Measurements from ENCODE around the gene RNF217.

RNF217 gene

GRCh38 chr6:124949706-124950105 is 12.5 kb upstream of the RNF217 start:
- Mint-ChIP-seq H3K27ac (no peak overlapping the region), H3K27me3 (ENCODE audit: low read depth) (no peaks in the 10 kb centered on the region), H3K9me3 (peaks cover 7% of the 10 kb centered on the region), H3K4me1 (peaks cover 2% of the 10 kb centered on the region), H3K4me3 (no peak overlapping the region), H3K36me3 (ENCODE audit: low read depth) (no peaks in the 10 kb centered on the region)
- TF ChIP-seq, protein P1, sequence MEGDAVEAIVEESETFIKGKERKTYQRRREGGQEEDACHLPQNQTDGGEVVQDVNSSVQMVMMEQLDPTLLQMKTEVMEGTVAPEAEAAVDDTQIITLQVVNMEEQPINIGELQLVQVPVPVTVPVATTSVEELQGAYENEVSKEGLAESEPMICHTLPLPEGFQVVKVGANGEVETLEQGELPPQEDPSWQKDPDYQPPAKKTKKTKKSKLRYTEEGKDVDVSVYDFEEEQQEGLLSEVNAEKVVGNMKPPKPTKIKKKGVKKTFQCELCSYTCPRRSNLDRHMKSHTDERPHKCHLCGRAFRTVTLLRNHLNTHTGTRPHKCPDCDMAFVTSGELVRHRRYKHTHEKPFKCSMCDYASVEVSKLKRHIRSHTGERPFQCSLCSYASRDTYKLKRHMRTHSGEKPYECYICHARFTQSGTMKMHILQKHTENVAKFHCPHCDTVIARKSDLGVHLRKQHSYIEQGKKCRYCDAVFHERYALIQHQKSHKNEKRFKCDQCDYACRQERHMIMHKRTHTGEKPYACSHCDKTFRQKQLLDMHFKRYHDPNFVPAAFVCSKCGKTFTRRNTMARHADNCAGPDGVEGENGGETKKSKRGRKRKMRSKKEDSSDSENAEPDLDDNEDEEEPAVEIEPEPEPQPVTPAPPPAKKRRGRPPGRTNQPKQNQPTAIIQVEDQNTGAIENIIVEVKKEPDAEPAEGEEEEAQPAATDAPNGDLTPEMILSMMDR (IDR thresholded peaks at IDR 0.05; ENCODE audit: unreplicated experiment in 3 of 3) = no peak

DNA sequence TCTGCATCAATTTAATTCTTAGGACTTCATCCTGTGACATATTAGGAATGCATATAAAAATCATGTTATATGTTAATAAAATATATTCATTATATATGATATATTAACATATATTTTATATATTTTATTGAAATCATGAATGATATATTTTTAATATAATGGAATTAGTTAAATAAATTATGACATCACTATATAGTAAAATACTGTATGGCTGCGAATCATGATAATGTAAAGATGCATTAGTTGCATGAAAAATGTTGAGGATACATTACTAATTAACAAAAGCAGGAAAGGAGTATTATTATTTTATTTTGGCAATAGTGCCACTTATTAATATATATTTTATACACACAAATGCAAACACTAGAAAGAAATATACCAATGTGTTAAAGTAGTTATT is 8.4 kb upstream of the RNF217 start:
- no peaks in the 10 kb centered on the region for H3K27me3 Mint-ChIP-seq (ENCODE audit: low read depth)
- H3K4me3 Mint-ChIP-seq = no peak overlapping the region
- TF ChIP-seq, protein P1 (IDR thresholded peaks at IDR 0.05; ENCODE audit: unreplicated experiment in 3 of 3) = no peak
- no peaks in the 10 kb centered on the region for H3K9me3 Mint-ChIP-seq
- H3K36me3 Mint-ChIP-seq (ENCODE audit: low read depth) = no peaks in the 10 kb centered on the region
- H3K4me1 Mint-ChIP-seq = peaks cover 15% of the 10 kb centered on the region
- H3K27ac Mint-ChIP-seq = no peak overlapping the region

DNA sequence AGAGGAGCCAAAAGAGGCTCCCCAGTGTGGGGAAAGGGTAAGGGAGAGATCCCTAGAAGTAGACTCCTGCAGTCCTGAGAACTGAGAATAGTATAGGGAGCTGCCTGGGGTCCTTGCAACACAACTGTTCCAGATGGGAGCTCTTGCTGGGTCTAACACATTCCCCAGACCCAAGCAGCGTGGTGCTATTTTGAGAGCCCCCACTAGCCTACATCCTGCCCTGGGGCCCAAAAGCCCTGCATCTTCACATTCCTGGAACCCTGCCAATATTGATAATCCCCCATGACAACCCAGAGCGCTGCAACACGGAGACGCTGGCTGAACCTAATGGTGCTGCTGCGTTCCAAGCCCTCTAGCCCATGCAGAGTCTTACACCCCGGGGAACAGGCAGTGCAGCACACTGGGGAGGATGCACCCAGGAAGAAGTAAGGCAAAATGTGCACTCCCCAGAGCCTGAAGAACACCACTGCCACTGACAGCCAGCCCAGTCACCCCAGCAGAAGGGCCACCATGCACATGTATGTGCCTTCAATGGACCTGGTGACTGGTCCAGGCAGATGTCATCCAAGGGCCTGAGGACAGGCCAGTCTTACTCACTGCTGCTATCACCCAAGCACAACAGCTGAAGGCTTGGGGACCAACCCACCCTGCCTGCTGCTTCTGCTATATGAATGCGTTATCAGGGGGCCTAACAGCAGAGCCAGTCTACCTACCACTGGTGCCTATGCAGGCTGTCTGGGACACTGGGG is 7.0 kb upstream of the RNF217 start:
- TF ChIP-seq, protein P1 (IDR thresholded peaks at IDR 0.05; ENCODE audit: unreplicated experiment in 3 of 3) = no peak
- Mint-ChIP-seq H3K4me3 (no peak overlapping the region), H3K4me1 (peaks cover 15% of the 10 kb centered on the region), H3K27me3 (ENCODE audit: low read depth) (no peaks in the 10 kb centered on the region), H3K9me3 (no peaks in the 10 kb centered on the region), H3K27ac (no peak overlapping the region), H3K36me3 (ENCODE audit: low read depth) (no peaks in the 10 kb centered on the region)

DNA sequence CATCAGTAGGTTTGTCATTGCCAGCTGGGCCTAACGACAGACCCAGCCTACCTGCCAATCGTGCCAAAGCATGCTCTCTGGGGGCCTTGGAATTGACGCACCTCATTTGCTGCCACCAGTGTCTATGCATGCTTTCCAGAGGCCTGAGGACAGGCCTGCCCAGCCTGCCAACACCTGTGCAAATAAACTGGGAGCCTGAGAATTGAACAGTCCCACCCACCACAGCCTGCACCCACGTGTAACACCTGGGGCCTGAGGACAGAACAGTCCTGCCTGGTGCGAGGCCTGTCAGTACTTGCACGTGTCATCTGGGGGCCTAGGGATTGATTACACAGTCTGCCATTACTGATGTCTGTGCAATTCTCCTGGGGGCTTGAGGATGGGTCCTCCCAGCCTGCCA is 6.2 kb upstream of the RNF217 start:
- TF ChIP-seq, protein P1 (IDR thresholded peaks at IDR 0.05; ENCODE audit: unreplicated experiment in 3 of 3) = no peak
- H3K4me3 Mint-ChIP-seq = no peak overlapping the region
- no peaks in the 10 kb centered on the region for H3K9me3 Mint-ChIP-seq
- peaks cover 20% of the 10 kb centered on the region for H3K4me1 Mint-ChIP-seq
- no peaks in the 10 kb centered on the region for H3K36me3 Mint-ChIP-seq (ENCODE audit: low read depth)
- H3K27me3 Mint-ChIP-seq (ENCODE audit: low read depth) = no peaks in the 10 kb centered on the region
- no peak overlapping the region for H3K27ac Mint-ChIP-seq

GRCh38 chr6:124958149-124958548 is 4.1 kb upstream of the RNF217 start:
- H3K27ac Mint-ChIP-seq = peak overlapping the region in 1 of 3 experiments; percentile 16
- TF ChIP-seq, protein P1 (IDR thresholded peaks at IDR 0.05; ENCODE audit: unreplicated experiment in 3 of 3) = no peak
- no peaks in the 10 kb centered on the region for H3K36me3 Mint-ChIP-seq (ENCODE audit: low read depth)
- H3K4me3 Mint-ChIP-seq = peak overlapping the region in 2 of 3 experiments; percentile 9 to 31
- no peaks in the 10 kb centered on the region for H3K27me3 Mint-ChIP-seq (ENCODE audit: low read depth)
- peaks cover 26% of the 10 kb centered on the region for H3K4me1 Mint-ChIP-seq
- H3K9me3 Mint-ChIP-seq = no peaks in the 10 kb centered on the region

DNA sequence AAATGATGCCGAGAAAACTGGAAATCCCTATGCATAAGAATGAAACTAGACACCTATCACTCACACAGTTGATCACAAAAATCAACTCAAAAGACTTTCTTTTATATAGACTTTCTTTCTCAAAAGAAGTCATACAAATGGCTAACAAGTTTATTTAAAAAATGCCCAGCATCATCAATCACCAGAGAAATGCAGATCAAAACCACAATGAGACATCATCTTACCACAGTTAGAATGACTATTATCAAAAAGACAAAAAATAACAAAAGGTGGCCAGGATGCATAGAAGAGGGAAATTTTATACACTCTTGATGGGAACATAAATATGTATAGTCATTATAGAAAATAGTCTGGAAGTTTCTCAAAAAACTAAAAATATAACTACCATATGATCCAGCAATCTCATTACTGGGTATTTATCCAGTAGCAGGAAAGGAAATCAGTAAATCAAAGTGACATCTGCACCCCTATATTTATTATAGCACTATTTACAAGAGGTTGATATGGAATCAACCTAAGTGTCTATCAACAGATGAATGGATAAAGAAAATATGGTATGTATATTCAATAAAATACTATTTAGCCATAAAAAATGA is 3.4 kb upstream of the RNF217 start:
- TF ChIP-seq, protein P1 (IDR thresholded peaks at IDR 0.05; ENCODE audit: unreplicated experiment in 3 of 3) = no peak
- Mint-ChIP-seq H3K4me3 (peak overlapping the region; percentile 17 to 40 (median 37)), H3K36me3 (ENCODE audit: low read depth) (no peaks in the 10 kb centered on the region), H3K4me1 (peaks cover 30% of the 10 kb centered on the region), H3K9me3 (no peaks in the 10 kb centered on the region), H3K27me3 (ENCODE audit: low read depth) (no peaks in the 10 kb centered on the region), H3K27ac (no peak overlapping the region)
